CD14-positive monocyte (primary cell): Measurements from ENCODE around the gene CELF4. TPM values are rescaled to one million over a fixed set of nuclear protein-coding genes. Genes with fewer than 3 reads are reported as not detected.
A peak's percentile ranks its signal among the peaks of the same experiment; 100 is the strongest.

Experiments used
- DNase-seq, 3 donors: peaks; one replicate each; pipeline ENCODE4 v3.0.0-alpha.2; 2011 to 2022
- H2AFZ ChIP-seq: 2 replicates; pipeline ENCODE4 v1.6.0; 2012; ENCODE audit warnings: mild to moderate bottlenecking, low read depth, low read length, inconsistent platforms; ENCODE audit not compliant: insufficient read depth, poor library complexity, severe bottlenecking
- H3K27ac ChIP-seq, 2 donors: 1 replicate in 1 of 2; 2 replicates in 1 of 2; pipeline ENCODE4 v1.5.1; 2012 to 2013; ENCODE audit warnings: low read length in 2 of 2, control low read depth in 1 of 2, inconsistent platforms in 1 of 2, low read depth in 1 of 2, mild to moderate bottlenecking in 1 of 2
- H3K27me3 ChIP-seq, 2 donors: one replicate each; pipeline versions ENCODE4 v1.6.0 to v1.6.1; 2011 to 2013; ENCODE audit warnings: low read length in 2 of 2; ENCODE audit not compliant: control insufficient read depth in 2 of 2, insufficient read depth in 2 of 2
- H3K36me3 ChIP-seq, 2 donors: replicated peaks in 1 of 2; 1 replicate in 1 of 2; 2 replicates in 1 of 2; pipeline versions ENCODE4 v1.5.1 to v1.6.1; 2012 to 2013; ENCODE audit warnings: low read length in 2 of 2, control low read depth in 1 of 2, inconsistent platforms in 1 of 2, mild to moderate bottlenecking in 1 of 2; ENCODE audit not compliant: insufficient read depth in 2 of 2, control insufficient read depth in 1 of 2
- H3K4me1 ChIP-seq, 2 donors: 1 replicate in 1 of 2; 2 replicates in 1 of 2; pipeline versions ENCODE4 v1.5.1 to v1.6.1; 2012 to 2013; ENCODE audit warnings: low read length in 2 of 2, control low read depth in 1 of 2, inconsistent platforms in 1 of 2, mild to moderate bottlenecking in 1 of 2, moderate library complexity in 1 of 2; ENCODE audit not compliant: insufficient read depth in 2 of 2, control insufficient read depth in 1 of 2
- H3K4me2 ChIP-seq: replicated peaks from 2 replicates; pipeline ENCODE3; 2012; ENCODE audit warnings: low read length, moderate library complexity, mild to moderate bottlenecking; ENCODE audit not compliant: poor library complexity, severe bottlenecking; ENCODE audit errors: extremely low read depth
- H3K4me3 ChIP-seq, 3 experiments: fragments of 200-600 bp in 1 of 3; sonication (generic) in 1 of 3; replicated peaks in 1 of 3; 1 replicate in 2 of 3; 2 replicates in 1 of 3; pipeline ENCODE4 v1.5.1; 2011 to 2013; ENCODE audit warnings: low read length in 3 of 3, mild to moderate bottlenecking in 3 of 3, control low read depth in 2 of 3, low read depth in 2 of 3, inconsistent platforms in 1 of 3, moderate library complexity in 1 of 3
- H3K79me2 ChIP-seq: 2 replicates; pipeline ENCODE4 v1.6.0; 2012; ENCODE audit warnings: mild to moderate bottlenecking, control low read depth, inconsistent platforms, low read length, moderate library complexity; ENCODE audit not compliant: insufficient read depth
- H3K9ac ChIP-seq: 2 replicates; pipeline ENCODE4 v1.6.0; 2017; ENCODE audit warnings: low read length, mild to moderate bottlenecking; ENCODE audit not compliant: insufficient read depth, poor library complexity, severe bottlenecking
- H3K9me3 ChIP-seq, 2 donors: replicated peaks in 1 of 2; 1 replicate in 1 of 2; 2 replicates in 1 of 2; pipeline versions ENCODE4 v1.5.1 to v1.6.1; 2012 to 2013; ENCODE audit warnings: low read length in 2 of 2, control low read depth in 1 of 2; ENCODE audit not compliant: control insufficient read depth in 1 of 2, insufficient read depth in 1 of 2
- H4K20me1 ChIP-seq: 2 replicates; pipeline ENCODE4 v1.6.0; 2012; ENCODE audit warnings: mild to moderate bottlenecking, low read length, control low read depth, moderate library complexity; ENCODE audit not compliant: insufficient read depth
- H3K27ac Mint-ChIP-seq, 7 donors: one replicate each; pipeline ENCODE4 v1.8.0; 2020; ENCODE audit warnings: mild to moderate bottlenecking in 7 of 7, mixed read lengths in 7 of 7, moderate library complexity in 6 of 7, inconsistent platforms in 2 of 7
- H3K27me3 Mint-ChIP-seq, 3 donors: one replicate each; pipeline ENCODE4 v1.8.0; 2021 to 2022; ENCODE audit warnings: low read depth in 3 of 3, mild to moderate bottlenecking in 3 of 3, mixed read lengths in 3 of 3, moderate library complexity in 3 of 3, inconsistent platforms in 1 of 3
- H3K36me3 Mint-ChIP-seq, 2 donors: one replicate each; pipeline ENCODE4 v1.8.0; 2020; ENCODE audit warnings: mixed read lengths in 2 of 2, inconsistent platforms in 1 of 2, mild to moderate bottlenecking in 1 of 2
- H3K4me1 Mint-ChIP-seq: one replicate; pipeline ENCODE4 v1.8.0; 2020; ENCODE audit warnings: mild to moderate bottlenecking, mixed read lengths
- H3K4me3 Mint-ChIP-seq, 2 donors: one replicate each; pipeline ENCODE4 v1.8.0; 2020; ENCODE audit warnings: mild to moderate bottlenecking in 2 of 2, mixed read lengths in 2 of 2, moderate library complexity in 1 of 2
- H3K9me3 Mint-ChIP-seq, 7 donors: one replicate each; pipeline ENCODE4 v1.8.0; 2020 to 2022; ENCODE audit warnings: mixed read lengths in 7 of 7, mild to moderate bottlenecking in 6 of 7, moderate library complexity in 6 of 7, inconsistent platforms in 2 of 7
- CTCF ChIP-seq: fragments of 200-600 bp; IDR thresholded peaks from one replicate; pipeline ENCODE4 v1.8.0; 2022; ENCODE audit warnings: antibody characterized with exemption, mild to moderate bottlenecking
- WGBS: methylation state at CpG from one replicate; pipeline ENCODE4 v1.1.5; 2013; ENCODE audit warnings: missing lambda C conversion rate; ENCODE audit not compliant: insufficient coverage; 5-methylcytosine and 5-hydroxymethylcytosine counted together
- intact Hi-C, 2 donors: fragments of 100-400 bp; cut with micrococcal nuclease; formaldehyde crosslinking; loops; one replicate each; pipeline versions ENCODE4 v1.15.0 to v1.15.1; 2023
- polyA plus RNA-seq, 3 donors: library from polyadenylated mRNA; depleted of rRNA in 1 of 3; unstranded in 2 of 3; stranded (reverse) in 1 of 3; fragments of 300-500 nt in 2 of 3; fragments of >200 nt in 1 of 3; fragmentation: Illumina TruSeq in 2 of 3; gene quantifications; 1 replicate in 2 of 3; 2 replicates in 1 of 3; pipeline ENCODE4 v1.2.3, GENCODE V29; 2012 to 2021

The CELF4 gene
- polyA plus RNA-seq, 3 donors: not detected

- H3K9me3 Mint-ChIP-seq: peaks cover 0 to 28% (median 5%) of the 10 kb centered on the region in 7 donors
- no peak overlapping the region for H3K4me3 Mint-ChIP-seq
- DNase-seq: no peak
- no peak overlapping the region for H3K27ac ChIP-seq
- no peaks in the 10 kb centered on the region for H3K36me3 ChIP-seq
- no peak for TF ChIP-seq CTCF
- intact Hi-C loops: no loop called here
- peaks cover 28 to 41% of the 10 kb centered on the region in 2 donors for H3K27me3 ChIP-seq
- no peaks in the 10 kb centered on the region for H4K20me1 ChIP-seq
- H3K9ac ChIP-seq: no peak overlapping the region
- H3K27ac Mint-ChIP-seq: no peak overlapping the region
- H3K4me1 Mint-ChIP-seq: peaks cover 11% of the 10 kb centered on the region
- H2AFZ ChIP-seq: no peak overlapping the region
- H3K9me3 ChIP-seq: peaks cover 1 to 19% of the 10 kb centered on the region in 2 donors
- no peak overlapping the region for H3K4me3 ChIP-seq
- peaks cover 0 to 3% of the 10 kb centered on the region in 2 donors for H3K36me3 Mint-ChIP-seq
- no peak overlapping the region for H3K4me2 ChIP-seq
- H3K4me1 ChIP-seq: no peaks in the 10 kb centered on the region
- H3K79me2 ChIP-seq: no peaks in the 10 kb centered on the region
- H3K27me3 Mint-ChIP-seq: peaks cover 40 to 60% (median 49%) of the 10 kb centered on the region in 3 donors
- WGBS: 78% methylated on average over 5 of the region's 5 CpGs
Observed at GRCh38 chr18:37570336-37570930, 4.8 kb upstream of the CELF4 start.

GRCh38 chr18:37568671-37569070 lies 3.1 kb upstream of the CELF4 start:
- Histone ChIP-seq H3K36me3 (no peaks in the 10 kb centered on the region), H3K4me1 (no peaks in the 10 kb centered on the region), H2AFZ (no peak overlapping the region), H3K79me2 (no peaks in the 10 kb centered on the region), H3K9me3 (peaks cover 4 to 27% of the 10 kb centered on the region in 2 donors), H3K4me3 (no peak overlapping the region), H3K9ac (no peak overlapping the region), H3K27me3 (peaks cover 46 to 59% of the 10 kb centered on the region in 2 donors), H3K4me2 (no peak overlapping the region), H4K20me1 (no peaks in the 10 kb centered on the region), H3K27ac (no peak overlapping the region)
- no peak for TF ChIP-seq CTCF
- intact Hi-C loops: no loop called here
- Mint-ChIP-seq H3K4me1 (peaks cover 13% of the 10 kb centered on the region), H3K4me3 (peak overlapping the region in 1 of 2 donors; percentile 26), H3K27me3 (peaks cover 57 to 73% (median 62%) of the 10 kb centered on the region in 3 donors), H3K9me3 (peaks cover 0 to 33% (median 12%) of the 10 kb centered on the region in 7 donors), H3K36me3 (peaks cover 0 to 3% of the 10 kb centered on the region in 2 donors), H3K27ac (no peak overlapping the region)
- no peak for DNase-seq
- 80% methylated on average over 1 of the region's 4 CpGs for WGBS
